Colonic mucosa (tissue), 4 donors: Measurements from ENCODE around the gene ZNF280B. TPM values are rescaled to one million over a fixed set of nuclear protein-coding genes. Genes with fewer than 3 reads are reported as not detected.

Experiments
- DNase-seq: peaks from one replicate; pipeline ENCODE4 v3.0.0-alpha.2; 2020
- H3K27ac ChIP-seq: fragments of 200-600 bp; one replicate; pipeline ENCODE4 v1.8.0; 2021
- H3K27me3 ChIP-seq: fragments of 200-600 bp; one replicate; pipeline ENCODE4 v1.8.0; 2021
- H3K36me3 ChIP-seq: fragments of 200-600 bp; one replicate; pipeline ENCODE4 v1.8.0; 2021
- H3K4me1 ChIP-seq: fragments of 200-600 bp; one replicate; pipeline ENCODE4 v1.8.0; 2021; ENCODE audit warnings: mild to moderate bottlenecking
- H3K4me3 ChIP-seq: fragments of 200-600 bp; one replicate; pipeline ENCODE4 v1.8.0; 2021
- H3K9ac ChIP-seq, 2 donors: one replicate each; pipeline ENCODE4 v1.7.0; 2013; ENCODE audit warnings: control low read depth in 2 of 2, low read depth in 2 of 2, low read length in 2 of 2
- H3K9me3 ChIP-seq: fragments of 200-600 bp; one replicate; pipeline ENCODE4 v1.8.0; 2021
- intact Hi-C: fragments of 100-400 bp; cut with DNase I; formaldehyde crosslinking; loops from one replicate; pipeline ENCODE4 v1.14.1; 2022
- total RNA-seq, 2 donors: library from RNA; stranded (reverse); fragmentation: NEBNext Ultra II Directional in 1 of 2; extraction: Animal tissue kit (Norgen Biotek cat#: 25700) in 1 of 2; gene quantifications; one replicate each; pipeline ENCODE4 v1.2.1, GENCODE V29; 2021
- TF ChIP-seq, protein P1 (sequence below): fragments of 200-600 bp; IDR thresholded peaks from one replicate; pipeline ENCODE4 v1.8.0; 2022; ENCODE audit warnings: antibody characterized with exemption, mild to moderate bottlenecking
- donor health status: healthy.
- donor health status: DM: no; HTN: no; CAD: no.
- donor health status: DM: no; HTN: no; CAD: no.

The ZNF280B gene, protein sequence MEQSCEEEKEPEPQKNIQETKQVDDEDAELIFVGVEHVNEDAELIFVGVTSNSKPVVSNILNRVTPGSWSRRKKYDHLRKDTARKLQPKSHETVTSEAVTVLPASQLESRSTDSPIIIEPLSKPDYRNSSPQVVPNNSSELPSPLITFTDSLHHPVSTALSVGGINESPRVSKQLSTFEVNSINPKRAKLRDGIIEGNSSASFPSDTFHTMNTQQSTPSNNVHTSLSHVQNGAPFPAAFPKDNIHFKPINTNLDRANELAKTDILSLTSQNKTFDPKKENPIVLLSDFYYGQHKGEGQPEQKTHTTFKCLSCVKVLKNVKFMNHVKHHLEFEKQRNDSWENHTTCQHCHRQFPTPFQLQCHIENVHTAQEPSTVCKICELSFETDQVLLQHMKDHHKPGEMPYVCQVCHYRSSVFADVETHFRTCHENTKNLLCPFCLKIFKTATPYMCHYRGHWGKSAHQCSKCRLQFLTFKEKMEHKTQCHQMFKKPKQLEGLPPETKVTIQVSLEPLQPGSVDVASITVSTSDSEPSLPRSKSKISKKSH
- 1 to 10 TPM in 1 of 2 donors, under 1 TPM in 1; 0.96 to 1.1 TPM for total RNA-seq

DNA sequence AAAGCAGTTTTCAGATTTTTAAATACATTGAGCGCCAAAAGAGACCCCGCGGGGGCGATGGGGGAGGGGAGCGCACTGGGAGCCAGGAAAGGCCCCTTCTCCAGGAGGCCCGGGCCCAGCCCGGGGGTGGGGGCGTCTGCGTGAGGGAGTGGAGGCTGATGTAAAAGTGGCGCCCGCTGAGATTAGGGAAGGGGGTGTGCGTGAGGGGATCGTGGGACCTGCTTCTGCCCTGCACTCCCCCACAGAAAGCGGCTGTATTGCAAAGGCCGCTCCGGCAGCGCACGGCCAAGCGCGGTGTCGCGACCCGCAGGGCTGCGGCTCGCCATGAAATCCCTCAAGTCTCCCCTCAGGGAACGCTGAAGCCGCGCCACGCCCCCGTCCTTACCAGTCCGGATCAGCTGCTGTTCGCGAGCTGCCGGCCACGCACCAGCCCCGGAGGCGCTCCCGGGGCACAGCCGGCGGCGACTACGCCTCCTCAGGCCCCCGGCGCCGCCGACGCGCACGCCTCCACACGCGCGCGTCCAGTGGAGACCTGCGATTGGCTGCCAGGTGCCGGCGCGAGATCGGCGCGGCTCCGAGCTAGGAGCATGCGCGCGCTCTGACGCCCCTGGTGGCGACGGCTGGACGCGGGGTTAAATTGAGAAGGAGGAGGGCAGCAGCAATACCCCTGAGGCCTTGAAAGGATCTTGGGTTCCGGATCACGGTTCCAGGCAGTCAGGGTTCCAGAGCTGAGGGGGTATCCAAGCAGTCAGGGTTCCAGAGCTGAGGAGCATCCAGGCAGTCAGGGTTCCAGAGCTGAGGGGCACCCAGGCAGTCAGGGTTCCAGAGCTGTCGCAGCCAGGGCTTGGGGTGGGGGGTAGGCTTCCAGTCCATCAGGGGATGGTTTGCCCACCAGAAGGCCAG lies at the start of gene ZNF280B:
ZNF280B (minus strand) TSS at position 469 of the 903 bp plus-strand sequence. CDS start 19,344 bp downstream, outside the sequence.
- Histone ChIP-seq H3K9ac (peak within 1 kb of the TSS; percentile 60 to 69), H3K4me1 (no peaks in the 10 kb centered on the region), H3K36me3 (no peaks in the 10 kb centered on the region), H3K27ac (no peak within 1 kb of the TSS), H3K4me3 (peak within 1 kb of the TSS; percentile 63), H3K27me3 (no peaks in the 10 kb centered on the region), H3K9me3 (no peaks in the 10 kb centered on the region)
- TF ChIP-seq, protein P1, sequence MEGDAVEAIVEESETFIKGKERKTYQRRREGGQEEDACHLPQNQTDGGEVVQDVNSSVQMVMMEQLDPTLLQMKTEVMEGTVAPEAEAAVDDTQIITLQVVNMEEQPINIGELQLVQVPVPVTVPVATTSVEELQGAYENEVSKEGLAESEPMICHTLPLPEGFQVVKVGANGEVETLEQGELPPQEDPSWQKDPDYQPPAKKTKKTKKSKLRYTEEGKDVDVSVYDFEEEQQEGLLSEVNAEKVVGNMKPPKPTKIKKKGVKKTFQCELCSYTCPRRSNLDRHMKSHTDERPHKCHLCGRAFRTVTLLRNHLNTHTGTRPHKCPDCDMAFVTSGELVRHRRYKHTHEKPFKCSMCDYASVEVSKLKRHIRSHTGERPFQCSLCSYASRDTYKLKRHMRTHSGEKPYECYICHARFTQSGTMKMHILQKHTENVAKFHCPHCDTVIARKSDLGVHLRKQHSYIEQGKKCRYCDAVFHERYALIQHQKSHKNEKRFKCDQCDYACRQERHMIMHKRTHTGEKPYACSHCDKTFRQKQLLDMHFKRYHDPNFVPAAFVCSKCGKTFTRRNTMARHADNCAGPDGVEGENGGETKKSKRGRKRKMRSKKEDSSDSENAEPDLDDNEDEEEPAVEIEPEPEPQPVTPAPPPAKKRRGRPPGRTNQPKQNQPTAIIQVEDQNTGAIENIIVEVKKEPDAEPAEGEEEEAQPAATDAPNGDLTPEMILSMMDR: peak; percentile 50
- intact Hi-C loops: no loop called here
- peak; percentile 79 for DNase-seq

DNA sequence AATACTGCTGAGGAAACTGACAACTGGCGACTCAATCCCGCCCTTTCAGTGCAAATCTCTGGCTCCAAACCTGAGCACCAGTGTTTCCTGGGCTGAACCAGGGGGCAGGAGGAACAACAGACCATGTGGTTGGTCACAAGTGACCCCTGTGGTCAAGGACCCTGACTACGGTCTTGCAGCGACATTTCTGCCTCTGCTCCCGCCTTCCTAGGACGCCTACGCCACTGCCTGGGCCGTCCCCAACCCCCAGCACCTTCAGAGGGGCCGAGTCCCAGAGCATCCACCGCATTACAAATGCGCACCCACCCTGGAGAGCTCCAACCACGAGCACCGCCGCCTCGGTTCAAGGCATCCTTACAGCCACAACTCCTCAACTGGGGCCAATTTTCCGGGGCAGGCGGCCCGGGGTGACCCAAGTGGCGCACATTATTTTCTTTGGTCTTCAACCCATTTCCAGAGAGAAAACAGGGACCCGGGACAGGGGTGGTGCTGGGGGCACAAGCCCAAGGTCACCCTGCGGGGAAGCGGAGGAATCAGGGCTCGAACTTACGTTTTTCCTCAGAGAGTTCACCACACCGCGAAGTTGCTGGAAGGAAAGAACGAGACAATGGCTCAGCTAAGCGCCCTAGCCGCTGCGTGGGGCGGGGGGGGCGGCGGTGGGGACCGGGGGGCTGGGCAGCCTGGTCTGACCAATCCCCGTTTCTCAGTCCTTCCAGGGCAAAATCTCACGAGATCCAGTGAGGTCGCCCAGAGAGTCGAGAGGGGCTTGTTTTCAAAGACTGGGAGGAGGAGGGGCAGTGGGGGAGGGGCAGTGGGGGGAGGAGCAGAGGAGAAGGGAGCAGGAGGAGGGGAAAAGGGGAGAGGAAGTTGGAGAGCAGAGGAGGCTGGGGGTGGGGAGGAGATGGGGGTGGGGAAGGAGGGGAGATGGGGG lies 48.7 kb upstream of the ZNF280B start:
- no peaks in the 10 kb centered on the region for H3K36me3 ChIP-seq
- H3K27ac ChIP-seq: no peak overlapping the region
- H3K4me3 ChIP-seq: no peak overlapping the region
- H3K9ac ChIP-seq: no peak overlapping the region
- H3K4me1 ChIP-seq: no peaks in the 10 kb centered on the region
- H3K27me3 ChIP-seq: no peaks in the 10 kb centered on the region
- DNase-seq: no peak
- TF ChIP-seq, protein P1: no peak
- no peaks in the 10 kb centered on the region for H3K9me3 ChIP-seq
- intact Hi-C loops: no loop called here

DNA sequence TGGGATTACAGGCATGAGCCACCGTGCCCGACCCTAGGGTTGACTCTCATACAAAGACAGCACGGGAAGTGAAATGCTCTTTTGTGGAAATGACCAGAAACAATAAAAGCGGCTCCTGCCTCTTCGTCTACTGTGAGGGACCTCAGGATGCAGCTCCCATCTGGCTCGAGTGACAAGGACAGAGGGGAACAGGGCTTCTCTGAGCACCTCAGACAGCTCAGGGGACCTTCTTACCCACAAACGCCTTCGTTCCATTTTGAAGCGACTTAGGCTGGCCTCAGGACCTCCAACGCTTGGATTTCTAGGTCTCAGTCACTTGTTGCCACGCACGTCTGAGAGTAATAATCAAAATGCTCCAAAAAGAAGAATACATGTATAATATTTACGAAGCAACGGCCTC lies 48.0 kb upstream of the ZNF280B start:
- H3K27me3 ChIP-seq: no peaks in the 10 kb centered on the region
- TF ChIP-seq, protein P1: no peak
- DNase-seq: no peak
- H3K4me3 ChIP-seq: no peak overlapping the region
- H3K9me3 ChIP-seq: no peaks in the 10 kb centered on the region
- no peak overlapping the region for H3K9ac ChIP-seq
- no peaks in the 10 kb centered on the region for H3K4me1 ChIP-seq
- intact Hi-C loops: no loop called here
- H3K27ac ChIP-seq: no peak overlapping the region
- H3K36me3 ChIP-seq: no peaks in the 10 kb centered on the region

DNA sequence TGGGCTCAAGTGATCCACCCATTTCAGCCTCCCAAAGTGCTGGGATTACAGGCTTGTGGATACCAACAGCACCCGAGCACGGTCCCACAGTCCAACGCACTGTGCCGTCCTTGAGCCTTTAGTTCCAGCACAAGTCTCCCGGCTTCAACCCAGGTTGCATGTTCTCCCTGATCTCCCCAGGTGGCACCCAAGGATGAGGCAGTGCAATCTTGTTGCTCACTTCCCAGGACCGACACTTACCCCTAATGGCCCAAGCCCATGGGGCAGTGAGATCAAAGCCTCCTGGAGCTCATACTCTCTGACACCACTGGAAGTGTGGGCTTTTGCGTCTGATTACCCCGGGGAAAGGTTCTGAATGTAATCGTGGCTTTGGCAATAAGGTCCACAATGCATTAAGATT lies 47.1 kb upstream of the ZNF280B start:
- H3K9ac ChIP-seq: no peak overlapping the region
- TF ChIP-seq, protein P1: no peak
- intact Hi-C loops: no loop called here
- H3K9me3 ChIP-seq: no peaks in the 10 kb centered on the region
- H3K27me3 ChIP-seq: no peaks in the 10 kb centered on the region
- no peak overlapping the region for H3K4me3 ChIP-seq
- no peak overlapping the region for H3K27ac ChIP-seq
- H3K4me1 ChIP-seq: no peaks in the 10 kb centered on the region
- no peaks in the 10 kb centered on the region for H3K36me3 ChIP-seq
- DNase-seq: no peak
